Heart left ventricle (tissue), 13 donors: ENCODE measurements around the gene MCM10.

ENCODE experiments used
- POLR2A ChIP-seq, 2 donors: fragments of 450-650 bp; IDR thresholded peaks; one replicate each; pipeline ENCODE4 v1.6.1; 2017; ENCODE audit warnings: antibody characterized with exemption in 2 of 2, mild to moderate bottlenecking in 2 of 2, moderate library complexity in 2 of 2
- TF ChIP-seq, protein P1 (sequence below), 12 donors: fragments of 200-600 bp; sonication (generic) in 4 of 12; IDR thresholded peaks; one replicate each; pipeline versions ENCODE4 v1.5.0 to v1.8.0; 2018 to 2022; ENCODE audit warnings: antibody characterized with exemption in 12 of 12, mild to moderate bottlenecking in 5 of 12
- donor health status: ischemic (EF 13 %, LVEDD 7.1; RV severe dilation, severe dysfunction).
- donor health status: DM: no; HTN: yes; CAD: no.
- donor health status: DM: no; HTN: no; CAD: no.
- donor health status: ischemic (EF 25% LVEDD 6.9; RV normal size, moderate dysfunction).
- donor health status: ischemic (EF 25% LVEDD 5.7; RV mildly dilated, moderate dysfunction).
- donor health status: ischemic (EF 35%, LVEDD 5.7; RV mildly dilated, moderate dysfunction).
- donor health status: nonischemic (EF 11% LVEDD 7.7; RV severe dilation, severe dysfunction).
- donor health status: DM: yes; HTN: yes; CAD: no.
- donor health status: PGD.
- donor health status: ischemic (EF 29% LVEDD 5.4; RV normal size, mild dysfunction).
- donor health status: nonischemic (EF 23%, LVEDD 6.1; RV moderate dilation, normal function).

DNA sequence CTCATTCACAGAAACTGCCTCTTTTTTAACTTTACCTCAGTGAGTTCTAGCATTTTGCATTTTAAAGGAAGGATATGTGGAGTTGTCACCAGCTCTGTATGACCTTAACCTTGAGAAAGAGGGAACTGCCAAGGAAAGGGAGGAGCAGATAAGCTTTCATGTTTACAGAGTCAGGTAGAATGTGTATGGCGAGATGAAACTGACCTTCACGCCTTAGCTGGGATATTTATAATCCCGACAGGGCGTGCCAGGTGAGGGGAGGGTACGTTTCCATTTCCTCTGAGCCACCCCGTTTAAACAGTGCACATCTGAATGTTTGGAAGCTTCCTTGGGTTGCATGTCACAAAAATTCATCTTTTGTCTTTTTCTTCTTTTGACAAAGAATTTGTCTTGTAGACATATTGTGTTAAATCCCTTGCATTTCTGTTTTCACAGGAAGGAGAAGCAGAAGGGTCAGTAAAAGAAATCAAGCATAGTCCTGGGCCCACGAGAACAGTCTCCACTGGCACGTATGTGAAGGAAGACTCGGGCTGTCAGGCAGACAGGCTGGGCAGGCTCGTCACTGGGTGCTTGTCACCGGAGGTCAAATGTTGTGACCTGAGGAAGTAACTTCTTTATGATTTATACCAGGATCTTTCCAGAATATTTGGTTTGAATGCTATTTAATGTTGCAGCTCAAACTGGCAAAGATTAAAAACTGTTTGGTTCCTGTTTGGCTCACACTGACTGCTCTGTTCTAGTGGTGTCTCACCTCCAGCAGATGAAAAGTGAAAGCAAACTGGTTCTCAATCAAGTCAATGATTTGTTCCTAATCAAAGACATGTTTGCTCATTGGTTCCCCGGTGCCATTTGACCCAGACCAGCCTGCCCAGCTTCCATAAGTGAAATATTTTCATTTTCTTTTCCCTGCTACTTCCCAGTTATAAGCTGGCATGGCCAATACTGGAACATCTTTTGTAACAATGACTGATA lies 45.2 kb upstream of the MCM10 start:
- TF ChIP-seq, protein P1, sequence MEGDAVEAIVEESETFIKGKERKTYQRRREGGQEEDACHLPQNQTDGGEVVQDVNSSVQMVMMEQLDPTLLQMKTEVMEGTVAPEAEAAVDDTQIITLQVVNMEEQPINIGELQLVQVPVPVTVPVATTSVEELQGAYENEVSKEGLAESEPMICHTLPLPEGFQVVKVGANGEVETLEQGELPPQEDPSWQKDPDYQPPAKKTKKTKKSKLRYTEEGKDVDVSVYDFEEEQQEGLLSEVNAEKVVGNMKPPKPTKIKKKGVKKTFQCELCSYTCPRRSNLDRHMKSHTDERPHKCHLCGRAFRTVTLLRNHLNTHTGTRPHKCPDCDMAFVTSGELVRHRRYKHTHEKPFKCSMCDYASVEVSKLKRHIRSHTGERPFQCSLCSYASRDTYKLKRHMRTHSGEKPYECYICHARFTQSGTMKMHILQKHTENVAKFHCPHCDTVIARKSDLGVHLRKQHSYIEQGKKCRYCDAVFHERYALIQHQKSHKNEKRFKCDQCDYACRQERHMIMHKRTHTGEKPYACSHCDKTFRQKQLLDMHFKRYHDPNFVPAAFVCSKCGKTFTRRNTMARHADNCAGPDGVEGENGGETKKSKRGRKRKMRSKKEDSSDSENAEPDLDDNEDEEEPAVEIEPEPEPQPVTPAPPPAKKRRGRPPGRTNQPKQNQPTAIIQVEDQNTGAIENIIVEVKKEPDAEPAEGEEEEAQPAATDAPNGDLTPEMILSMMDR (IDR thresholded peaks at IDR 0.05) = no peak
- TF ChIP-seq POLR2A (IDR thresholded peaks at IDR 0.05) = no peak
